Osteocyte (in vitro differentiated cells): ENCODE measurements around the gene RFC5. TPM values are rescaled to one million over a fixed set of nuclear protein-coding genes. Genes with fewer than 3 reads are reported as not detected.
"Not testable (repeated sequence)": the region's sequence is repeated elsewhere in the genome, so short reads cannot be mapped to it uniquely, and the experiment has no call there.

Experiments used
- DNase-seq: peaks from one replicate; pipeline ENCODE4 v3.0.0; 2021; ENCODE audit warnings: mixed read lengths; ENCODE audit not compliant: unreplicated experiment; ENCODE audit errors: extremely low spot score
- H3K27ac Mint-ChIP-seq: one replicate; pipeline ENCODE4 v1.8.0; 2021; ENCODE audit warnings: mild to moderate bottlenecking, mixed read lengths; ENCODE audit not compliant: unreplicated experiment
- H3K27me3 Mint-ChIP-seq: one replicate; pipeline ENCODE4 v1.8.0; 2021; ENCODE audit warnings: mixed read lengths; ENCODE audit not compliant: unreplicated experiment
- H3K36me3 Mint-ChIP-seq: one replicate; pipeline ENCODE4 v1.8.0; 2021; ENCODE audit warnings: mixed read lengths; ENCODE audit not compliant: unreplicated experiment
- H3K4me1 Mint-ChIP-seq: one replicate; pipeline ENCODE4 v1.8.0; 2021; ENCODE audit warnings: mixed read lengths; ENCODE audit not compliant: unreplicated experiment
- H3K4me3 Mint-ChIP-seq: one replicate; pipeline ENCODE4 v1.8.0; 2021; ENCODE audit warnings: mild to moderate bottlenecking, moderate library complexity, mixed read lengths; ENCODE audit not compliant: unreplicated experiment
- H3K9me3 Mint-ChIP-seq: one replicate; pipeline ENCODE4 v1.8.0; 2021; ENCODE audit warnings: mixed read lengths; ENCODE audit not compliant: unreplicated experiment
- CTCF ChIP-seq: fragments of 200-600 bp; sonication (generic); IDR thresholded peaks from 2 replicates; pipeline ENCODE4 v1.5.0; 2021; ENCODE audit warnings: antibody characterized with exemption, mild to moderate bottlenecking, moderate library complexity
- total RNA-seq: library from RNA; stranded (reverse); gene quantifications from 2 replicates; pipeline ENCODE4 v1.2.1, GENCODE V29; 2021

The RFC5 gene
- total RNA-seq, 1 donor from 2014 or later: 13.2 TPM

- Mint-ChIP-seq H3K4me3 (peak overlapping the region; percentile 5), H3K27ac (peak overlapping the region; percentile 92), H3K4me1 (peaks cover 35% of the 10 kb centered on the region), H3K27me3 (no peaks in the 10 kb centered on the region), H3K36me3 (peaks cover 6% of the 10 kb centered on the region), H3K9me3 (no peaks in the 10 kb centered on the region)
- peak; percentile 8 for TF ChIP-seq CTCF
- DNase-seq: no peak
Observed at GRCh38 chr12:118064608-118065007, 48.1 kb downstream of the RFC5 start.

GRCh38 chr12:118065380-118065779 lies 48.9 kb downstream of the RFC5 start:
- peaks cover 6% of the 10 kb centered on the region for H3K36me3 Mint-ChIP-seq
- H3K27ac Mint-ChIP-seq: no peak overlapping the region
- no peak for TF ChIP-seq CTCF
- no peaks in the 10 kb centered on the region for H3K9me3 Mint-ChIP-seq
- H3K4me1 Mint-ChIP-seq: peaks cover 28% of the 10 kb centered on the region
- H3K4me3 Mint-ChIP-seq: no peak overlapping the region
- H3K27me3 Mint-ChIP-seq: no peaks in the 10 kb centered on the region
- DNase-seq: no peak

GRCh38 chr12:118068445-118068844 lies 51.9 kb downstream of the RFC5 start:
- no peak overlapping the region for H3K4me3 Mint-ChIP-seq
- no peak for TF ChIP-seq CTCF
- DNase-seq: no peak
- H3K27me3 Mint-ChIP-seq: no peaks in the 10 kb centered on the region
- H3K4me1 Mint-ChIP-seq: peaks cover 13% of the 10 kb centered on the region
- H3K36me3 Mint-ChIP-seq: peaks cover 11% of the 10 kb centered on the region
- no peak overlapping the region for H3K27ac Mint-ChIP-seq
- no peaks in the 10 kb centered on the region for H3K9me3 Mint-ChIP-seq

- H3K36me3 Mint-ChIP-seq: peaks cover 11% of the 10 kb centered on the region
- H3K9me3 Mint-ChIP-seq: no peaks in the 10 kb centered on the region
- DNase-seq: no peak
- H3K27me3 Mint-ChIP-seq: no peaks in the 10 kb centered on the region
- no peak overlapping the region for H3K4me3 Mint-ChIP-seq
- H3K4me1 Mint-ChIP-seq: peaks cover 2% of the 10 kb centered on the region
- H3K27ac Mint-ChIP-seq: no peak overlapping the region
- TF ChIP-seq CTCF: no peak
Observed at GRCh38 chr12:118070650-118071049, 54.1 kb downstream of the RFC5 start.

DNA sequence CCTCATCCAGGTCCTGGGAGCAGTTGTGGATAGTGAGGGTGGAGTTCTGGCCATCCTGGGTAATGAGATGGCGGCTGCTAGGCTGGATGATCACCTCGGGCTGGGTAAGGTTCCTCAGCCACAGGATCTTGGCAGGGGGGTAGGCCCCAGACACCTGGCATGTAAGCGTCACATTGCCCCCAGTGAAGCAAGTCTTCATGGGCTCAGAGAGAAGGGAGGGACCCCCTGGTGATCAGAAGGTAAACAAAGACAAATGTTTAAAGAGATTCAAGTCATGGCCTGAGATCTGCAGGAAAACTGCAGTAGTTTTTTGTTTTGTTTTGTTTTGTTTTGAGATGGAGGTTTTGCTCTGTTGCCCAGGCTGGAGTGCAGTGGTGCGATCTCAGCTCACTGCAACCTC lies 57.3 kb downstream of the RFC5 start:
- Mint-ChIP-seq H3K27me3 (no peaks in the 10 kb centered on the region), H3K36me3 (peaks cover 23% of the 10 kb centered on the region), H3K4me3 (no peak overlapping the region), H3K4me1 (peaks cover 2% of the 10 kb centered on the region), H3K9me3 (no peaks in the 10 kb centered on the region), H3K27ac (no peak overlapping the region)
- TF ChIP-seq CTCF: no peak
- no peak for DNase-seq

- H3K27ac Mint-ChIP-seq: not testable (repeated sequence)
Observed at GRCh38 chr12:118081521-118081920, 65.0 kb downstream of the RFC5 start.

More at GRCh38 chr12:118081521-118081920, 65.0 kb downstream of the RFC5 start:
- not testable (repeated sequence) for H3K9me3 Mint-ChIP-seq, DNase-seq, H3K27me3 Mint-ChIP-seq, H3K4me1 Mint-ChIP-seq, H3K4me3 Mint-ChIP-seq
- peaks cover 31% of the 10 kb centered on the region for H3K36me3 Mint-ChIP-seq
